DOHH2 (cell line): ENCODE measurements around the gene CEACAM3.

ENCODE experiments used
- H3F3A ChIP-seq: fragments of 200-600 bp; sonication (generic), shearing (Covaris generic); 2 replicates; pipeline ENCODE4 v1.6.0; 2016; ENCODE audit warnings: antibody characterized with exemption, mild to moderate bottlenecking; ENCODE audit not compliant: control insufficient read depth, insufficient read depth
- H3K27ac ChIP-seq: fragments of 200-600 bp; sonication (generic); 2 replicates; pipeline ENCODE4 v1.5.1; 2014; ENCODE audit warnings: low read depth, mild to moderate bottlenecking, low read length, moderate library complexity
- H3K27me3 ChIP-seq: fragments of 200-600 bp; sonication (generic); 2 replicates; pipeline ENCODE4 v1.6.1; 2014; ENCODE audit warnings: mild to moderate bottlenecking, low read length, mixed read lengths; ENCODE audit not compliant: control insufficient read depth
- H3K36me3 ChIP-seq: fragments of 200-600 bp; sonication (generic); 2 replicates; pipeline ENCODE4 v1.6.1; 2014; ENCODE audit warnings: mild to moderate bottlenecking, low read length, moderate library complexity, mixed read lengths; ENCODE audit not compliant: control insufficient read depth
- H3K4me1 ChIP-seq: fragments of 200-600 bp; sonication (generic); 2 replicates; pipeline ENCODE4 v1.6.1; 2014; ENCODE audit warnings: mild to moderate bottlenecking, low read length, mixed read lengths; ENCODE audit not compliant: control insufficient read depth
- H3K4me2 ChIP-seq: fragments of 200-600 bp; sonication (generic); 2 replicates; pipeline ENCODE4 v1.6.0; 2014; ENCODE audit warnings: mild to moderate bottlenecking, low read length, moderate library complexity
- H3K4me3 ChIP-seq: fragments of 200-600 bp; sonication (generic); 2 replicates; pipeline ENCODE4 v1.5.1; 2014; ENCODE audit warnings: mild to moderate bottlenecking, low read length, mixed read lengths
- H3K79me2 ChIP-seq: fragments of 200-600 bp; sonication (generic); 2 replicates; pipeline ENCODE4 v1.6.1; 2014; ENCODE audit warnings: mild to moderate bottlenecking, low read length, mixed read lengths; ENCODE audit not compliant: control insufficient read depth
- H3K9me2 ChIP-seq: fragments of 200-600 bp; sonication (generic); replicated peaks from 2 replicates; pipeline ENCODE4 v1.6.1; 2014; ENCODE audit warnings: mild to moderate bottlenecking, low read length, mixed read lengths; ENCODE audit not compliant: control insufficient read depth
- H3K9me3 ChIP-seq: fragments of 200-600 bp; sonication (generic); 2 replicates; pipeline ENCODE4 v1.6.1; 2014; ENCODE audit warnings: antibody characterized with exemption, low read length, mixed read lengths; ENCODE audit not compliant: control insufficient read depth, insufficient read depth
- H4K20me1 ChIP-seq: fragments of 200-600 bp; sonication (generic); 2 replicates; pipeline ENCODE4 v1.6.0; 2014; ENCODE audit warnings: low read depth, mild to moderate bottlenecking, antibody characterized with exemption, low read length, moderate library complexity; ENCODE audit not compliant: control insufficient read depth, insufficient read depth
- CTCF ChIP-seq: fragments of 200-600 bp; sonication (generic); IDR thresholded peaks from one replicate; pipeline ENCODE4 v1.5.1; 2014; ENCODE audit warnings: antibody characterized with exemption, mild to moderate bottlenecking, low read depth, low read length; ENCODE audit not compliant: poor library complexity, severe bottlenecking
- EZH2phosphoT487 ChIP-seq: fragments of 200-600 bp; sonication (generic); IDR thresholded peaks from 2 replicates; pipeline ENCODE4 v1.6.1; 2017; ENCODE audit warnings: borderline replicate concordance, mild to moderate bottlenecking, antibody characterized with exemption, low read length, moderate library complexity, mixed read lengths

Gene CEACAM3

DNA sequence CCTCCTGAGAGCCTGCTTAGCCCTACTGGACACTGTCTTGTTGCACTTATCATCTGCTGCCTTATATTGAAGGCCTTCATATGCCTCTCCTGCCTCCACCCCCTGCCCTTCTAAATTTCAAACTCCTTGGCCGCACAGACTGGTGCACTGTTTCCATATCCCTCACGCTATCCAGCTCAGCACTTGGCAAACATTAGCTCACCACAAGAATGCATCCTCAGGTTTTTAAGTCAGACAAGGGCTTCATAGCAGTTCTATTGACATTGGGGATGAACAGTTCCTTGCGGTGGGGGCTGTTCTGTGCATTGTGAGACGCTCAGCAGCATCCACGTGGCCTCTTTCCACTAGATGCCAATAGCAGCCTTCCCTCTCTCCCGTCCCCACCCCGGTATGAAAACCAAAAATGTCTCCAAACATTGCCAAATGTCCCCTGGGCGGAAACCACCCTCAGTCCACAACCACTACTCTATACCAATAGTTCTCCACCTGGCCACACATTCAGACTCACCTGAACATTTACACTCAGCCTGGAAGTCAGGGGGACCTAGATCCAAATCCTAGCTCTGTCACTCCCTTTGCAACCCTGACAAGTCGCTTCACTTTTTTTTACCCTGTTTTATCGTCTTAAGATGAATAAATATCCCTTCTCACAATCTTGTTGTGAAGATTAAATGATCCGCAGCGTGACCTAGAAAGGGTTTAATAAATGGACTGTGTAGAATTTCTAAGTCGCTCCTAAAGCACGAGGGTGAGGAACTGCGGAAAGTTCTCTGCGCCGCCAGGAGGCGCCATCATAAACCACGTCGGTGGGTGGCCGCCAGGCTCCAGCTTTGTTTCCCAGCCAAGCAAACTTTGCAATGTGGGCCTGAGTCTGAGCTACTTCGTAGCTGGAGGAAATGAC lies 3.6 kb upstream of the CEACAM3 start:
- H3K36me3 ChIP-seq, result no peaks in the 10 kb centered on the region
- peak; percentile 87 for TF ChIP-seq CTCF
- TF ChIP-seq EZH2phosphoT487, result no peak
- no peaks in the 10 kb centered on the region for H3K9me2 ChIP-seq
- no peak overlapping the region for H3K4me3 ChIP-seq
- no peaks in the 10 kb centered on the region for H3K4me1 ChIP-seq
- H3K27ac ChIP-seq, result no peak overlapping the region
- H3K27me3 ChIP-seq, result peaks cover 18% of the 10 kb centered on the region
- no peaks in the 10 kb centered on the region for H3K79me2 ChIP-seq
- no peaks in the 10 kb centered on the region for H3K9me3 ChIP-seq
- no peaks in the 10 kb centered on the region for H4K20me1 ChIP-seq
- H3K4me2 ChIP-seq, result no peak overlapping the region
- no peaks in the 10 kb centered on the region for H3F3A ChIP-seq

DNA sequence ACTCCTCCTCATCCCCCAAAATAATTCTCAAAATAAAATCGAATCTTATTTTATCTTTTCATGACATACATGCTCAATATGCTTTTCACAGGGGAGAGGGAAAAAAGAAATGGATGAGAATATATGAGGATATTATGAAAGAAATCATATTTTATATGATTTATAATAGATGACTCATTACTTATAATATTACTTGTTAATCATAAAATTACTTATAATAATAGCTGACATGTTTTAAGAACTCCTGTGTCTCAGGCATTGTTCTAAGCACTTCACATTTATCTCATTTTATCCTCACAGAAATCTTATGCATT lies 3.0 kb upstream of the CEACAM3 start:
- Histone ChIP-seq H3K27ac (no peak overlapping the region), H3K4me1 (no peaks in the 10 kb centered on the region), H3F3A (no peaks in the 10 kb centered on the region), H3K9me2 (no peaks in the 10 kb centered on the region), H3K4me2 (no peak overlapping the region), H3K79me2 (no peaks in the 10 kb centered on the region), H3K27me3 (peaks cover 18% of the 10 kb centered on the region), H3K4me3 (no peak overlapping the region), H3K36me3 (no peaks in the 10 kb centered on the region), H3K9me3 (no peaks in the 10 kb centered on the region), H4K20me1 (no peaks in the 10 kb centered on the region)
- TF ChIP-seq CTCF (no peak), EZH2phosphoT487 (no peak)

DNA sequence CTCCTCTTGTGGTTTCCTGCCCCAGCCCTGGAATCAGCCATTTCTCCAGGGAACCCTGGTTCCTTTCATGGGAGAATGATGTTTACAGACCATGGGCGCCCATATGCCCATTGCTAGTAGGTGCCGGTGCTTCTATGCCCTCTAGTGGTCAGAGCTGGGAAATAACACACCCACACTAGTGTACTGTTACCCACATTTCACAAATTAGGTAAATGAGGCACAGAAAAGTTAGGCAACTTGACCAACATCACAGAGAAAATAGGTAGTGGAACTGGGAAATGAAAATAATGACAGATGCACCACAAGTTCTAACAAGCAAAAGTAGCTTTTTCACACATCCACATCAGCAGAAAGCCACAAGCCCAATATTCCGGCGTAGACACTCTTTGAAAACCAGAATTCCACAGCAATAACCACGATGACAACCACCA lies 1.3 kb upstream of the CEACAM3 start:
- H3K9me2 ChIP-seq, result no peaks in the 10 kb centered on the region
- no peaks in the 10 kb centered on the region for H3K79me2 ChIP-seq
- no peak overlapping the region for H3K4me3 ChIP-seq
- H3K27ac ChIP-seq, result no peak overlapping the region
- no peaks in the 10 kb centered on the region for H3K36me3 ChIP-seq
- peaks cover 18% of the 10 kb centered on the region for H3K27me3 ChIP-seq
- H3F3A ChIP-seq, result no peaks in the 10 kb centered on the region
- no peaks in the 10 kb centered on the region for H4K20me1 ChIP-seq
- TF ChIP-seq EZH2phosphoT487 (no peak), CTCF (peak; percentile 88)
- no peak overlapping the region for H3K4me2 ChIP-seq
- no peaks in the 10 kb centered on the region for H3K9me3 ChIP-seq
- no peaks in the 10 kb centered on the region for H3K4me1 ChIP-seq
